Measurements from ENCODE around the gene TBC1D5. TPM values are rescaled to one million over a fixed set of nuclear protein-coding genes. Genes with fewer than 3 reads are reported as not detected.

Gene TBC1D5
- total RNA-seq, 1 experiment from 2014 or later, result 33.9 TPM

DNA sequence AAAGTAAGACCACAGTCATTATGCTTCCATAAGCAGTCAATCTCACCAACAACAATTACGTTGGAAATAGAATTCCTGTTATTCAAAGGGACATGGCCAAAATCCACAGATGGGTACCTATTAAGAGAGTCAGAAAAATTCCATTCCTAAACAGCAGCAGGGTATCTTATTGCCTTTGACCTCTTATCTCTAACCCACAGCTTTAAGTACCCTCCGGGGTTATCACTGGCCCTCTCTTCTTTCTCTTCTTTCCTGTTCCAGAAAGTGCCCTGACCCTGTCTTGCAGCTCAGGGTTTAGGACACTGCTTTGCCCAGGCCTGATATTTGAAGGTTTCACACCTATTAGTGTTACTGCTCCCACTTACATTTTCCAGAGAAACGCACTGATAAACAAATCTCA, 428.7 kb downstream of the TBC1D5 start (continued):
- TF ChIP-seq ZBTB33 (IDR thresholded peaks at IDR 0.05; ENCODE audit: extremely low read depth, insufficient replicate concordance, low read length) (no peak), SIN3A (IDR thresholded peaks at IDR 0.05; ENCODE audit: low read depth) (no peak)

GRCh38 chr3:17310983-17311382, 431.4 kb downstream of the TBC1D5 start:
- intact Hi-C loops (cut with micrococcal nuclease), result no loop called here
- no peak overlapping the region for H3K4me3 ChIP-seq (replicated peaks in 1 of 2; ENCODE audit: low read depth in 1 of 2, low read length in 2 of 2)
- ChIA-PET RAD21 (ENCODE audit: low non-redundant PET in 1 of 2, low total read pairs in 2 of 2, uncharacterized antibody in 2 of 2, unreplicated experiment in 2 of 2) (no interaction called here), POLR2A (no interaction called here), CTCF (no interaction called here)
- no peak overlapping the region for H2AFZ ChIP-seq (ENCODE audit: low read depth, low read length, poor library complexity, severe bottlenecking)
- H3K9me3 ChIP-seq (ENCODE audit: control insufficient read depth in 1 of 2, insufficient read depth in 1 of 2, low read depth in 1 of 2, low read length in 2 of 2), result no peaks in the 10 kb centered on the region
- ATAC-seq (no peak), DNase-seq (ENCODE audit: low read depth, low spot score) (no peak)
- no peaks in the 10 kb centered on the region for H3K27me3 ChIP-seq (ENCODE audit: insufficient read depth, low read length)
- H3K9ac ChIP-seq (ENCODE audit: low read length), result no peak overlapping the region
- BruUV-seq (replicated peaks), result no TSS peak
- no peaks in the 10 kb centered on the region for H4K20me1 ChIP-seq (ENCODE audit: insufficient read depth)
- H3K9me2 ChIP-seq (ENCODE audit: insufficient read depth), result no peaks in the 10 kb centered on the region
- no peaks in the 10 kb centered on the region for H3K4me1 ChIP-seq (ENCODE audit: control insufficient read depth in 1 of 2, insufficient read depth in 2 of 2, low read length in 2 of 2)
- H3K4me2 ChIP-seq (ENCODE audit: low read length), result no peak overlapping the region
- no peaks in the 10 kb centered on the region for H3K36me3 ChIP-seq (ENCODE audit: control insufficient read depth in 1 of 2, insufficient read depth in 2 of 2, low read length in 2 of 2)
- no peaks in the 10 kb centered on the region for H3K79me2 ChIP-seq (ENCODE audit: insufficient read depth, low read length)
- no peak overlapping the region for H3K27ac ChIP-seq (ENCODE audit: low read depth, low read length)
- TF ChIP-seq RAD21 (IDR thresholded peaks at IDR 0.05; ENCODE audit: low read depth), result no peak
- no peak for TF ChIP-seq ZNF274 (IDR thresholded peaks at IDR 0.05; ENCODE audit: low read depth, low read length)
- no peak for TF ChIP-seq SIN3A (IDR thresholded peaks at IDR 0.05; ENCODE audit: low read depth)
- no peak for TF ChIP-seq ELF1 (IDR thresholded peaks at IDR 0.05; ENCODE audit: borderline replicate concordance, low read depth)
- TF ChIP-seq, protein P1, sequence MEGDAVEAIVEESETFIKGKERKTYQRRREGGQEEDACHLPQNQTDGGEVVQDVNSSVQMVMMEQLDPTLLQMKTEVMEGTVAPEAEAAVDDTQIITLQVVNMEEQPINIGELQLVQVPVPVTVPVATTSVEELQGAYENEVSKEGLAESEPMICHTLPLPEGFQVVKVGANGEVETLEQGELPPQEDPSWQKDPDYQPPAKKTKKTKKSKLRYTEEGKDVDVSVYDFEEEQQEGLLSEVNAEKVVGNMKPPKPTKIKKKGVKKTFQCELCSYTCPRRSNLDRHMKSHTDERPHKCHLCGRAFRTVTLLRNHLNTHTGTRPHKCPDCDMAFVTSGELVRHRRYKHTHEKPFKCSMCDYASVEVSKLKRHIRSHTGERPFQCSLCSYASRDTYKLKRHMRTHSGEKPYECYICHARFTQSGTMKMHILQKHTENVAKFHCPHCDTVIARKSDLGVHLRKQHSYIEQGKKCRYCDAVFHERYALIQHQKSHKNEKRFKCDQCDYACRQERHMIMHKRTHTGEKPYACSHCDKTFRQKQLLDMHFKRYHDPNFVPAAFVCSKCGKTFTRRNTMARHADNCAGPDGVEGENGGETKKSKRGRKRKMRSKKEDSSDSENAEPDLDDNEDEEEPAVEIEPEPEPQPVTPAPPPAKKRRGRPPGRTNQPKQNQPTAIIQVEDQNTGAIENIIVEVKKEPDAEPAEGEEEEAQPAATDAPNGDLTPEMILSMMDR (IDR thresholded peaks at IDR 0.05 in 2 of 3, conservative IDR thresholded peaks at IDR 0.05 in 1 of 3; ENCODE audit: borderline replicate concordance in 1 of 3, insufficient read depth in 1 of 3, low read depth in 2 of 3, low read length in 2 of 3), result no peak
- no peak for TF ChIP-seq EZH2phosphoT487 (IDR thresholded peaks at IDR 0.05; ENCODE audit: borderline replicate concordance)
- no peak for TF ChIP-seq FOSL1 (IDR thresholded peaks at IDR 0.05; ENCODE audit: low read depth)
- TF ChIP-seq, protein P2, sequence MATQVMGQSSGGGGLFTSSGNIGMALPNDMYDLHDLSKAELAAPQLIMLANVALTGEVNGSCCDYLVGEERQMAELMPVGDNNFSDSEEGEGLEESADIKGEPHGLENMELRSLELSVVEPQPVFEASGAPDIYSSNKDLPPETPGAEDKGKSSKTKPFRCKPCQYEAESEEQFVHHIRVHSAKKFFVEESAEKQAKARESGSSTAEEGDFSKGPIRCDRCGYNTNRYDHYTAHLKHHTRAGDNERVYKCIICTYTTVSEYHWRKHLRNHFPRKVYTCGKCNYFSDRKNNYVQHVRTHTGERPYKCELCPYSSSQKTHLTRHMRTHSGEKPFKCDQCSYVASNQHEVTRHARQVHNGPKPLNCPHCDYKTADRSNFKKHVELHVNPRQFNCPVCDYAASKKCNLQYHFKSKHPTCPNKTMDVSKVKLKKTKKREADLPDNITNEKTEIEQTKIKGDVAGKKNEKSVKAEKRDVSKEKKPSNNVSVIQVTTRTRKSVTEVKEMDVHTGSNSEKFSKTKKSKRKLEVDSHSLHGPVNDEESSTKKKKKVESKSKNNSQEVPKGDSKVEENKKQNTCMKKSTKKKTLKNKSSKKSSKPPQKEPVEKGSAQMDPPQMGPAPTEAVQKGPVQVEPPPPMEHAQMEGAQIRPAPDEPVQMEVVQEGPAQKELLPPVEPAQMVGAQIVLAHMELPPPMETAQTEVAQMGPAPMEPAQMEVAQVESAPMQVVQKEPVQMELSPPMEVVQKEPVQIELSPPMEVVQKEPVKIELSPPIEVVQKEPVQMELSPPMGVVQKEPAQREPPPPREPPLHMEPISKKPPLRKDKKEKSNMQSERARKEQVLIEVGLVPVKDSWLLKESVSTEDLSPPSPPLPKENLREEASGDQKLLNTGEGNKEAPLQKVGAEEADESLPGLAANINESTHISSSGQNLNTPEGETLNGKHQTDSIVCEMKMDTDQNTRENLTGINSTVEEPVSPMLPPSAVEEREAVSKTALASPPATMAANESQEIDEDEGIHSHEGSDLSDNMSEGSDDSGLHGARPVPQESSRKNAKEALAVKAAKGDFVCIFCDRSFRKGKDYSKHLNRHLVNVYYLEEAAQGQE (IDR thresholded peaks at IDR 0.05; ENCODE audit: low read depth), result no peak
- TF ChIP-seq EZH2 (IDR thresholded peaks at IDR 0.05), result no peak
- no peak for TF ChIP-seq ZBTB33 (IDR thresholded peaks at IDR 0.05; ENCODE audit: extremely low read depth, insufficient replicate concordance, low read length)
- no peak for TF ChIP-seq YY1 (IDR thresholded peaks at IDR 0.05; ENCODE audit: extremely low read depth, insufficient replicate concordance, low read depth, low read length)
- no peak for TF ChIP-seq SRF (IDR thresholded peaks at IDR 0.05; ENCODE audit: low read depth)
- TF ChIP-seq, protein P3, sequence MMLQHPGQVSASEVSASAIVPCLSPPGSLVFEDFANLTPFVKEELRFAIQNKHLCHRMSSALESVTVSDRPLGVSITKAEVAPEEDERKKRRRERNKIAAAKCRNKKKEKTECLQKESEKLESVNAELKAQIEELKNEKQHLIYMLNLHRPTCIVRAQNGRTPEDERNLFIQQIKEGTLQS (IDR thresholded peaks at IDR 0.05), result no peak
- TF ChIP-seq JUND (IDR thresholded peaks at IDR 0.05), result no peak
- no peak for TF ChIP-seq EGR1 (IDR thresholded peaks at IDR 0.05; ENCODE audit: low read depth)
- TF ChIP-seq SP1 (IDR thresholded peaks at IDR 0.05; ENCODE audit: low read depth), result no peak

Data from HCT116 (cell line).